ENCODE results near the gene CYS1.

- TF ChIP-seq, protein P1, sequence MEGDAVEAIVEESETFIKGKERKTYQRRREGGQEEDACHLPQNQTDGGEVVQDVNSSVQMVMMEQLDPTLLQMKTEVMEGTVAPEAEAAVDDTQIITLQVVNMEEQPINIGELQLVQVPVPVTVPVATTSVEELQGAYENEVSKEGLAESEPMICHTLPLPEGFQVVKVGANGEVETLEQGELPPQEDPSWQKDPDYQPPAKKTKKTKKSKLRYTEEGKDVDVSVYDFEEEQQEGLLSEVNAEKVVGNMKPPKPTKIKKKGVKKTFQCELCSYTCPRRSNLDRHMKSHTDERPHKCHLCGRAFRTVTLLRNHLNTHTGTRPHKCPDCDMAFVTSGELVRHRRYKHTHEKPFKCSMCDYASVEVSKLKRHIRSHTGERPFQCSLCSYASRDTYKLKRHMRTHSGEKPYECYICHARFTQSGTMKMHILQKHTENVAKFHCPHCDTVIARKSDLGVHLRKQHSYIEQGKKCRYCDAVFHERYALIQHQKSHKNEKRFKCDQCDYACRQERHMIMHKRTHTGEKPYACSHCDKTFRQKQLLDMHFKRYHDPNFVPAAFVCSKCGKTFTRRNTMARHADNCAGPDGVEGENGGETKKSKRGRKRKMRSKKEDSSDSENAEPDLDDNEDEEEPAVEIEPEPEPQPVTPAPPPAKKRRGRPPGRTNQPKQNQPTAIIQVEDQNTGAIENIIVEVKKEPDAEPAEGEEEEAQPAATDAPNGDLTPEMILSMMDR (IDR thresholded peaks at IDR 0.05), result no peak
- no peak for TF ChIP-seq POLR2AphosphoS5 (IDR thresholded peaks at IDR 0.05)
Observed at GRCh38 chr2:10047616-10048500, 32.4 kb downstream of the CYS1 start.

Measured in breast epithelium (tissue), 3 donors.